ENCODE data around the gene CMIP. TPM values are rescaled to one million over a fixed set of nuclear protein-coding genes. Genes with fewer than 3 reads are reported as not detected.

The CMIP gene
- total RNA-seq, 1 experiment from 2014 or later = 48.2 TPM

GRCh38 chr16:81573533-81574020 is 129.0 kb downstream of the CMIP start:
- H3K4ac ChIP-seq (ENCODE audit: low read depth, low read length) = no peak overlapping the region
- H3K23ac ChIP-seq (ENCODE audit: insufficient read length, low read depth, low read length) = no peak overlapping the region
- no peak overlapping the region for H4K91ac ChIP-seq (ENCODE audit: insufficient read length, low read depth, low read length)
- no peak overlapping the region for H2AFZ ChIP-seq (ENCODE audit: low read length)
- H3K36me3 Mint-ChIP-seq (ENCODE audit: insufficient read depth in 1 of 3, low read depth in 3 of 3) = no peaks in the 10 kb centered on the region
- H3K4me3 Mint-ChIP-seq = no peak overlapping the region
- no peak overlapping the region for H3K18ac ChIP-seq (ENCODE audit: insufficient read length, low read depth, low read length)
- H4K20me1 ChIP-seq (ENCODE audit: control insufficient read depth, insufficient read depth, insufficient read length) = no peaks in the 10 kb centered on the region
- H2BK5ac ChIP-seq (ENCODE audit: insufficient read length, low read length) = no peak overlapping the region
- peaks cover 22 to 24% of the 10 kb centered on the region in 2 experiments for H3K4me1 Mint-ChIP-seq
- H2BK120ac ChIP-seq (ENCODE audit: low read depth, low read length, poor library complexity, severe bottlenecking) = no peak overlapping the region
- H3K23me2 ChIP-seq (ENCODE audit: insufficient read length, low read depth, low read length, poor library complexity, severe bottlenecking) = no peaks in the 10 kb centered on the region
- H3K4me2 ChIP-seq (ENCODE audit: insufficient read depth, insufficient read length, low read length) = no peak overlapping the region
- no peak overlapping the region for H2BK12ac ChIP-seq (ENCODE audit: insufficient read length, low read depth, low read length)
- no peak overlapping the region; a peak in 1 of 7 replicates for H3K27ac Mint-ChIP-seq
- no peaks in the 10 kb centered on the region for H3K27me3 Mint-ChIP-seq (ENCODE audit: low read depth)
- no peak overlapping the region for H4K5ac ChIP-seq (ENCODE audit: insufficient read length, low read depth, low read length)
- H2BK15ac ChIP-seq (ENCODE audit: low read depth, low read length) = no peak overlapping the region
- no peak overlapping the region for H2BK20ac ChIP-seq (ENCODE audit: low read depth, low read length, poor library complexity, severe bottlenecking)
- no peak overlapping the region for H3T11ph ChIP-seq (ENCODE audit: low read length)
- no peaks in the 10 kb centered on the region for H3K27me3 ChIP-seq (ENCODE audit: insufficient read depth, low read length)
- 100% methylated on average over 2 of the region's 7 CpGs for WGBS (ENCODE audit: extremely low coverage, insufficient read length, low lambda C conversion rate)
- no peak for TF ChIP-seq CTCF (conservative IDR thresholded peaks at IDR 0.05)
- H3K79me2 ChIP-seq (ENCODE audit: insufficient read depth, low read length) = peaks cover 4% of the 10 kb centered on the region; the same call in 1 of the 2 replicates
- H3K56ac ChIP-seq (ENCODE audit: insufficient read length, low read depth, low read length) = no peak overlapping the region
- H3K9me3 Mint-ChIP-seq = no peaks in the 10 kb centered on the region
- H4K8ac ChIP-seq (replicated peaks; ENCODE audit: insufficient read length, low read depth, low read length) = no peak overlapping the region
- H2AK5ac ChIP-seq (ENCODE audit: insufficient read length, low read length) = no peak overlapping the region
- no peaks in the 10 kb centered on the region for H3K4me1 ChIP-seq (ENCODE audit: insufficient read depth, low read length)
- no peak overlapping the region for H3K27ac ChIP-seq (ENCODE audit: insufficient read length, low read depth, low read length)
- H3K9ac ChIP-seq (ENCODE audit: extremely low read depth, insufficient read length, low read length) = no peak overlapping the region
- peaks cover 3% of the 10 kb centered on the region for H3K79me1 ChIP-seq (ENCODE audit: insufficient read depth, low read depth, low read length, poor library complexity, severe bottlenecking)
- no peak overlapping the region for H3K14ac ChIP-seq (ENCODE audit: insufficient read depth, low read length)
- DNase-seq = no peak
- H3K9me3 ChIP-seq (ENCODE audit: control insufficient read depth, low read depth, low read length) = no peaks in the 10 kb centered on the region

All from H9 (cell line).